HEK293 (cell line): ENCODE results near the gene CLEC4G.
A peak's percentile ranks its signal among the peaks of the same experiment; 100 is the strongest.

Source experiments
- CTCF ChIA-PET: fragments of 350-600 bp; formaldehyde crosslinking; extraction: SDS; loops from one replicate; lab custom pipeline; 2021; ENCODE audit warnings: antibody characterized with exemption; lab: Yijun Ruan, JAX
- POLR2A ChIA-PET: fragments of 300-600 bp; formaldehyde crosslinking; extraction: SDS; loops from one replicate; lab custom pipeline; 2020; ENCODE audit warnings: antibody characterized with exemption, inconsistent platforms; lab: Yijun Ruan, JAX
- H3K27ac ChIP-seq: fragments of 200-500 bp; sonication (Bioruptor generic); 2 replicates; pipeline ENCODE4 v1.5.1; 2014; ENCODE audit warnings: low read depth, low read length, control low read depth, inconsistent platforms; ENCODE audit errors: extremely low read depth
- H3K36me3 ChIP-seq, 2 experiments: fragments of 200-500 bp in 1 of 2; sonication (Bioruptor generic) in 1 of 2; 1 replicate in 1 of 2; 2 replicates in 1 of 2; pipeline ENCODE4 v1.5.1; 2014 to 2017; ENCODE audit warnings: inconsistent platforms in 2 of 2, low read length in 2 of 2; ENCODE audit not compliant: control insufficient read depth in 2 of 2, insufficient read depth in 1 of 2
- H3K4me1 ChIP-seq: fragments of 200-500 bp; sonication (Bioruptor generic); 2 replicates; pipeline ENCODE4 v1.5.1; 2014; ENCODE audit warnings: mild to moderate bottlenecking, low read length, inconsistent platforms; ENCODE audit not compliant: control insufficient read depth, insufficient read depth
- H3K4me3 ChIP-seq: 2 replicates; pipeline ENCODE4 v1.5.1; 2011; ENCODE audit warnings: low read depth, mild to moderate bottlenecking, control low read depth, low read length, moderate library complexity
- H3K9me3 ChIP-seq: fragments of 200-500 bp; sonication (Bioruptor generic); 2 replicates; pipeline ENCODE4 v1.5.1; 2014; ENCODE audit warnings: low read depth, low read length, inconsistent platforms; ENCODE audit not compliant: control insufficient read depth, insufficient read depth
- GLIS1 ChIP-seq: fragments of 450-650 bp; formaldehyde crosslinking; IDR thresholded peaks from 2 replicates; pipeline ENCODE4 v1.5.1; 2016; ENCODE audit warnings: missing biosample characterization, missing genetic modification characterization
- PRDM1 ChIP-seq: fragments of 450-650 bp; formaldehyde crosslinking; IDR thresholded peaks from 2 replicates; pipeline ENCODE4; 2016; ENCODE audit warnings: missing biosample characterization, missing genetic modification characterization
- REST ChIP-seq: fragments of 450-650 bp; formaldehyde crosslinking; IDR thresholded peaks from 2 replicates; pipeline ENCODE4 v1.5.1; 2016; ENCODE audit warnings: missing biosample characterization, missing genetic modification characterization
- ZBTB1 ChIP-seq: fragments of 450-650 bp; formaldehyde crosslinking; IDR thresholded peaks from 2 replicates; pipeline ENCODE4 v1.5.1; 2016; ENCODE audit warnings: missing biosample characterization, missing genetic modification characterization
- ZFP37 ChIP-seq: fragments of 450-650 bp; formaldehyde crosslinking; IDR thresholded peaks from 2 replicates; pipeline ENCODE4 v1.5.1; 2016; ENCODE audit warnings: missing biosample characterization, missing genetic modification characterization
- ZNF112 ChIP-seq: fragments of 450-650 bp; formaldehyde crosslinking; IDR thresholded peaks from 2 replicates; pipeline ENCODE4 v1.5.0; 2017; ENCODE audit warnings: missing biosample characterization, missing genetic modification characterization
- ZNF114 ChIP-seq: fragments of 450-650 bp; formaldehyde crosslinking; IDR thresholded peaks from 2 replicates; pipeline ENCODE4 v1.5.0; 2017; ENCODE audit warnings: missing biosample characterization, missing genetic modification characterization
- ZNF132 ChIP-seq: fragments of 450-650 bp; formaldehyde crosslinking; IDR thresholded peaks from 2 replicates; pipeline ENCODE4 v1.5.1; 2017; ENCODE audit warnings: missing biosample characterization, missing genetic modification characterization, borderline replicate concordance
- ZNF18 ChIP-seq: fragments of 450-650 bp; formaldehyde crosslinking; IDR thresholded peaks from 2 replicates; pipeline ENCODE4 v1.5.1; 2016; ENCODE audit warnings: missing biosample characterization, missing genetic modification characterization
- ZNF23 ChIP-seq: fragments of 450-650 bp; formaldehyde crosslinking; IDR thresholded peaks from 2 replicates; pipeline ENCODE4 v1.5.1; 2016; ENCODE audit warnings: missing biosample characterization, missing genetic modification characterization, borderline replicate concordance
- ZNF24 ChIP-seq: fragments of 450-650 bp; formaldehyde crosslinking; IDR thresholded peaks from 2 replicates; pipeline ENCODE4 v1.5.1; 2016; ENCODE audit warnings: missing biosample characterization, missing genetic modification characterization
- ZNF324 ChIP-seq: fragments of 450-650 bp; formaldehyde crosslinking; IDR thresholded peaks from 2 replicates; pipeline ENCODE4 v1.5.1; 2016; ENCODE audit warnings: missing biosample characterization, missing genetic modification characterization
- ZNF362 ChIP-seq: fragments of 450-650 bp; formaldehyde crosslinking; IDR thresholded peaks from 2 replicates; pipeline ENCODE4 v1.5.1; 2016; ENCODE audit warnings: missing biosample characterization, missing genetic modification characterization
- ZNF776 ChIP-seq: fragments of 450-650 bp; formaldehyde crosslinking; IDR thresholded peaks from 2 replicates; pipeline ENCODE4 v1.5.0; 2017; ENCODE audit warnings: missing biosample characterization, missing genetic modification characterization, borderline replicate concordance

CLEC4G gene

GRCh38 chr19:7744871-7745650 lies 13.2 kb upstream of the CLEC4G start:
- H3K27ac ChIP-seq: no peak overlapping the region
- no peak overlapping the region for H3K4me3 ChIP-seq
- no peaks in the 10 kb centered on the region for H3K36me3 ChIP-seq
- H3K9me3 ChIP-seq: no peaks in the 10 kb centered on the region
- ChIA-PET POLR2A (no interaction called here), CTCF (interaction anchor here (0.5 kb wide), 1 partner anchor 745 kb away, joined by 3 read pairs; no protein-coding TSS in a partner anchor)
- no peaks in the 10 kb centered on the region for H3K4me1 ChIP-seq
- TF ChIP-seq ZNF24 (tag by site-specific recombination) (no peak), ZNF18 (tag by site-specific recombination) (no peak), ZNF114 (tag by site-specific recombination) (no peak), ZNF132 (tag by site-specific recombination) (no peak), ZNF23 (tag by site-specific recombination) (no peak), PRDM1 (tag by site-specific recombination) (no peak), ZNF324 (tag by site-specific recombination) (no peak), ZNF776 (tag by site-specific recombination) (no peak), ZBTB1 (tag by site-specific recombination) (no peak), REST (tag by site-specific recombination) (no peak)

GRCh38 chr19:7744199-7744786 lies 12.4 kb upstream of the CLEC4G start:
- Histone ChIP-seq H3K9me3 (no peaks in the 10 kb centered on the region), H3K27ac (no peak overlapping the region), H3K36me3 (no peaks in the 10 kb centered on the region), H3K4me1 (no peaks in the 10 kb centered on the region), H3K4me3 (no peak overlapping the region)
- POLR2A ChIA-PET: no interaction called here
- TF ChIP-seq ZNF362 (tag by site-specific recombination): no peak
- peak; percentile 93 for TF ChIP-seq ZNF112 (tag by site-specific recombination)
- TF ChIP-seq ZNF23 (tag by site-specific recombination): no peak
- CTCF ChIA-PET: interaction anchor here (0.7 kb wide), 1 partner anchor 55 kb away, joined by 3 read pairs; no protein-coding TSS in a partner anchor

- Histone ChIP-seq H3K27ac (no peak overlapping the region), H3K4me3 (no peak overlapping the region), H3K36me3 (no peaks in the 10 kb centered on the region), H3K9me3 (no peaks in the 10 kb centered on the region), H3K4me1 (no peaks in the 10 kb centered on the region)
- TF ChIP-seq ZFP37 (no peak), GLIS1 (tag by site-specific recombination) (peak; percentile 69)
- CTCF ChIA-PET: interaction anchor here (0.7 to 1.3 kb wide), 2 partner anchors 56 to 175 kb away, joined by 3 to 4 read pairs; no protein-coding TSS in a partner anchor
- POLR2A ChIA-PET: no interaction called here
These were observed 11.5 kb upstream of the CLEC4G start for GRCh38 chr19:7743425-7743841.
